HG02623 (cell line): ENCODE measurements around the gene KRTAP1-3.
"Not testable (repeated sequence)": the region's sequence is repeated elsewhere in the genome, so short reads cannot be mapped to it uniquely, and the experiment has no call there.

Experiments
- ATAC-seq: cut with Tn5 transposase; IDR thresholded peaks from one replicate; pipeline ENCODE4 v1.9.1; 2021; ENCODE audit warnings: moderate library complexity; ENCODE audit not compliant: unreplicated experiment

The KRTAP1-3 gene, protein sequence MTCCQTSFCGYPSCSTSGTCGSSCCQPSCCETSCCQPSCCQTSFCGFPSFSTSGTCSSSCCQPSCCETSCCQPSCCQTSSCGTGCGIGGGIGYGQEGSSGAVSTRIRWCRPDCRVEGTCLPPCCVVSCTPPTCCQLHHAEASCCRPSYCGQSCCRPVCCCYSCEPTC

DNA sequence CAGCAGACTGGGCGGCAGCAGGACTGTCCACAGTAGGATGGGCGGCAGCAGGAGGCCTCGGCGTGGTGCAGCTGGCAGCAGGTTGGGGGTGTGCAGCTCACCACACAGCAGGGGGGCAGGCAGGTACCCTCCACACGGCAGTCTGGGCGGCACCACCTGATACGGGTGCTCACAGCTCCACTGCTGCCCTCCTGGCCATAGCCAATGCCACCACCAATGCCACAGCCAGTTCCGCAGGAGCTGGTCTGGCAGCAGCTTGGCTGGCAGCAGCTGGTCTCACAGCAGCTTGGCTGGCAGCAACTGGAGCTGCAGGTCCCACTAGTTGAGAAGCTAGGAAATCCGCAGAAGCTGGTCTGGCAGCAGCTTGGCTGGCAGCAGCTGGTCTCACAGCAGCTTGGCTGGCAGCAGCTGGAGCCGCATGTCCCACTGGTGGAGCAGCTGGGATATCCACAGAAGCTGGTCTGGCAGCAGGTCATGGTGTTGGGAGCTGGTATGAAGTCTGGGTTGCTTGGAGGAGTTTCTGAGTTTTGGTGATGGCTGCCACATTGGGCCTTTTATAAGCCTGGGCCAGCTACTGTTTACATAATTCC, at the start of gene KRTAP1-3:
Gene KRTAP1-3 (minus strand): TSS at position 529 of the 590 bp plus-strand sequence. CDS start 53 bp downstream, at position 476.
- not testable (repeated sequence) for ATAC-seq

GRCh38 chr17:41084100-41084856, 49.6 kb upstream of the KRTAP1-3 start, which contains the start of gene KRTAP4-7:
TSS of gene KRTAP4-7 (plus strand) at chr17:41084150. CDS start at chr17:41084207, 57 bp downstream.
- not testable (repeated sequence) for ATAC-seq

DNA sequence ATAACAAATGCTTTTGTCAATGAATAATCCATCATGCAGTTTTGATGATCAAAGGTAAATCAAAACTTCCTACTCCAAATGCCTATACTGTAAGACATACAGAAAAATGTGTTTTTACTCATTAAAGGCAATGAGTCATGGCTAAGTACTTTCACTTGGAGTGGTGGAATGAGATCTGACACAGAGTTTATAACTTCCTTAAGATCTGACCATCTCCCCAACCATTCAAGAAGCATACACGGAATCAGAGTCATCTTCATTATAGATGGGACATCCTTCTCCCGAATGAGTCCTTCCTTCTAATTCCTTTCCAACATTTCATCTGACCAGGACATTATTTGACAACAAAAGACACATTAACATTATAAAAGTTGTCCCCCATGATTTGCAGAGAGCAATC, 48.8 kb upstream of the KRTAP1-3 start:
- not testable (repeated sequence) for ATAC-seq

DNA sequence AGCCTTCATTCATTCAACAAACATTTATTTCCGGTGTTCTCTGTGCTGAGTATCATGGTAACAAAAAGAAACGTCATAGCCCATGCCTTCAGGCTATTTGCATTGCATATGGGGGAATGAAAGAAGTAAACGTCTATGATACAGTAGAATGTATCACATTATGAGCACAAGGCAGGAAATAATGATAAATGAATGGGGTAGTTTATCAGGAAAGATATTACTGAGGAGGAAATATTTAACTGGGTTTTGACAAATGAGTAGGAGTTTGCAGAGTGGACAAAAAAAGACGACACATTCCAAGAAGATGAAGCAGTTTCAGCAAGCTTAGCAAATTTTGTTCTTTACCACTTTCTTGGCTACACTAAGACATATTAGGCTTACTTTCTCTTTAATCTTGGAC, 48.0 kb upstream of the KRTAP1-3 start:
- no peak for ATAC-seq

- ATAC-seq = no peak
Observed at GRCh38 chr17:41076788-41077187, 42.1 kb upstream of the KRTAP1-3 start.

DNA sequence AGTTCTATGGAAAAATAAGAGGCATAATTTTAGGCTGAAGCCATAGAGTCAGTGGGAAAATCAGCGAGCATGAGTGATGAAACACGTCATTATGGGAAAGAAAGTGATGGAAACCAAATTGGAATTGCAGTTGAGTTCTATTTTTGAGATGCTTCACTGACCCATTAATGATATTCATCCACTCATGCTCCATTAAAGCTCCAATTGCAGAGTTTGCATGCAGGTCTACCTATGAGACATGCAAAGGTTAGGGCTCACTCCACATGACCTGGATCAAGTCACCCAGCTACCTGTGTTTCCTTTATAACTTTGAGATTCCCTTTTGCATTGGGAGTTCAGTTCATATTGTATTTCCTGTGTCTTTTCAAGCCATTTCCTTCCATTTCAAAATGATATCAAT, 39.0 kb upstream of the KRTAP1-3 start:
- no peak for ATAC-seq

DNA sequence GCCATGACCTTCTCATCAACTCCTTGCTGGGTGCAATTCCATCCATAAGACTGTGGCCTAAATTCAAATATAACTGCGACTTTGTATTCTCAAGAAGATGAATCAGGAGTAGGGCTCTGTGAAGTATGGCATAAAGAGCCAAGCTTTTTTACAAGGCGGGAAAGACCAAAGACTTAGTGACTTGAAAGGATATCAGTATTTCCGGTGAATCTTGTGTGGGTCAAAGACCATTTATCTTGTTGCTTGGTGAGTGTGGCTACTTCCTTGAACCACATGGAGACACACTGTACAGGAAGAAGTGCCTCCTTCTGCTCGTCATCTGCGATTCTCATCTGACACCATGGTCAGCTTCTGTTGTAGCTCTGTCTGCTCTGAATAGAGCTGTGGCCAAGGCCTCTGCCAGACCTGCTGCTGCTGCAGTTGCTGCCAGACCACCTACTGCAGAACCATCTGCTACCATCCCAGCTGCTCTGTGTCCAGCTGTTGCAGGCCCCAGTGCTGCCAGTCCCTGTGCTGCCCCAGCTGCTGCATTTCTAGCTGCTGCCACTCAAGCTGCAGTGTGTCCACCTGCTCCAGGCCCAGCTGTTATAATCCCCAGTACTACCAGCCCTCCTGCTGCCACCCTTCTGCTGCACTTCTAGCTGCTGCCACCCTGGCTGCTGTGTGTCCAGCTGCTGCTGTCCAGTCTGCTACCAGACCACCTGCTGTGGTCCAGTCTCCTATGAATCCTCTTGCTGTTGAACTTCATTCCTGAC, 37.1 kb upstream of the KRTAP1-3 start:
- ATAC-seq = no peak

DNA sequence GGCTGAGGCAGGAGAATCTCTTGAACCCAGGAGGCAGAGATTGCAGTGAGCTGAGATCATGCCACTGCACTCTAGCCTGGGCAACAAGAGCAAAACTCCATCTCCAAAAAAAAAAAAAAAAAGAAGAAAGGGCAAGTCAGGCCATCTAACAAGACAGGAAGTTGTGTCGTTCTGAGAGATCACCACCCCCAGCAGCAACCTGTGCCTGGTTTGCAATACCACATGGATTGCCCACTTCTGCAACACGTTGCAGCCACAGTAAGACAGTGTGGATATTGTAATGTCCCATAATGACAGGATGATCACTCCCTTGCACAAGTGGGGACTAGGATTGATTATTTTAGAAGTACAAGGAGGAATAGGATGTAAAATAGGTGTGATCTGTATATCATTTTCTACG, 34.4 kb upstream of the KRTAP1-3 start:
- ATAC-seq = no peak

DNA sequence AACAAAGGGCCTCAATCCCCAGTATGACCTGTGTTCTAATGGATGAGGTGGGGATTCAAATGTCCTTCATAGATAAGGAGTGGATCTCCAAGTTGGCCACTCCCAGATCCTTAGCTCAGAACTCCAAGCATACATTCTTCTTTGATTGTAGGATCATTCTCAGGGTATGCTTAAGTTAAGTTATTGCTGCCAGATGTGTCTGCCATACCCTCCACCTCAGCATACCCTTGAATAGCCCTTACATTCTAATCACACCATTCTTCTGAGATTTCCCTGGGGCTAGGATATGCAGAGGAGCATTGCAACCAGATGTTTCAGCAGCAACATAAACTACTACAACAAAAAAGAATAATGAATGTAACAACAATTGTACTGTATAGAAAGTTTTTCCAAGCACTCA, 32.6 kb upstream of the KRTAP1-3 start:
- ATAC-seq = no peak

DNA sequence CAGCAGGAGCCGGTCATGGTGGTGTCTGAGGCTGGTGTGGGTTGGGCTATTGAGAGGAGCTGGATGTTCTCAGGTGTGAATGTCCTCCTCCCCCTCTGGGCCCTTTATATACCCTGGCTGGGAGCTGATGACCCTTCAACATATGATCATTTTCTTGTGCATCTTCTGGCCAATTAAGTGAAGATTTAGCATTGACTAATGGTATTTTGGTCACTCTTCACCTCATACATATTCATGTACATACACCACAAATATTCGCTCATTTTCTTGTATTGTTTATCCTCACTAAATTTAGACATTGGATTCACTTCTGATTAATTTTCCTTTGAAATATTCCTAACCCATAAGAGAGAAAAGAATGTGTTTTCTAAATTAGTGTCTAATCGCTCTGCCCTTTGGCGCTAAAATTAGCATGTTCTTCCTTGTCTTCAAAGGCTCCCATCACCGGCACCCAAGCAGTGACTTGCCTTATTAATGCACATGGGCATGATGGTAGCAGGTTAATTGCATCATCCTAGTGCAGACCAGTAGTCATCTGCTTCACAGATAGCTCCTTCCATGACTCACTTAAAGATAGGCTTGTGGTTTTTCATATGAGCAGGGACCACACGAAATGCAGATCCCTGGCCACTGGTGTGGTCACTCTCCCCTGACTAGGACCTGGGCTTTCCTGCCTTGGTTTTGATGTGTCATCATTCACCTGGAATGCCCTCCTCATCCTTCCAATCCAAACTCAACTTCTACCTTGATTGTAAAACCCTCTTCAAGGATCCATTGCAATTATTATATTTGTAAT, 31.4 kb upstream of the KRTAP1-3 start, which contains the start of gene KRTAP2-4:
Gene KRTAP2-4 (minus strand): TSS at position 51 of the 796 bp plus-strand sequence. CDS start 34 bp downstream, at position 17.
- ATAC-seq = no peak

GRCh38 chr17:41065016-41065689, 30.5 kb upstream of the KRTAP1-3 start:
- not testable (repeated sequence) for ATAC-seq

GRCh38 chr17:41064301-41064700, 29.6 kb upstream of the KRTAP1-3 start:
- ATAC-seq = no peak

DNA sequence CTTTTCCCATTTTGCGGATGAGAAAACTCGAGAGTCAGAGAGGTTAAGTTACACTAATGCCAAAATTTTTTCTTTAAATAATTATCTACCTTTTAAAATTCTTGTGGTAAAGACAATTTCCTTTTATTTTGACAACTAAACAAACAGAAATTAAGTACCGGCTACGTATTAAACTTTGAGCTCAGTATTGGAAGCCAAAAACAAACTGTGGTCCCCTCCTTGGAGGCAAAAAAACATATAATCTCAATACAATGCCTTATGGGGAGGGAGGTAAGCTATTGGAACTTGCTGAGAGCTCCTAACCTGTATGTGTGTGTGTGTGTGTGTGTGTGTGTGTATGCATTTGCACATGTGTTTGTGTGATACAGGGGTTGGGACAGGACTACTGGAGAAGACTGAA, 28.8 kb upstream of the KRTAP1-3 start:
- ATAC-seq = no peak

DNA sequence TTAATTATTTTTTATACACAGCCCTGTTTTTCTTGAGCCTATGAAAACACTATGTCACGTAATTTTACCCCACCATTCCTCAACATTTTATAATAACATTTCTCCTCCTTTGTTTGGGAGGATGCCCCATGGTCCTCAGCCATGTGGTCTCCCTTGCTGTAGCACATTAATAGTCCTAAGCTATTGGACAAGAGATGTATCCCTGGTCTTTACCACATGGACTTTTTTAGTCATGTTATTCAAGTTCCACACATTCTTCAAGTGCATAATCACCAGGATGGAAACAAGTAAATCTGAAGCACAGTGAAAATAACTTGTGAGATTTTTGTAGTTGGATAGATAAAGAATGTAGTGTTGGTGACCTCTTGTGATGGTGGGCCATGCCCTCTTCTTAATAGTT, 27.3 kb upstream of the KRTAP1-3 start:
- ATAC-seq = no peak

- no peak for ATAC-seq
Observed at GRCh38 chr17:41060052-41060604, 25.5 kb upstream of the KRTAP1-3 start, which contains the start of gene KRTAP2-3. TSS of gene KRTAP2-3 (minus strand) at chr17:41060114. CDS start at chr17:41060050, 64 bp downstream.

DNA sequence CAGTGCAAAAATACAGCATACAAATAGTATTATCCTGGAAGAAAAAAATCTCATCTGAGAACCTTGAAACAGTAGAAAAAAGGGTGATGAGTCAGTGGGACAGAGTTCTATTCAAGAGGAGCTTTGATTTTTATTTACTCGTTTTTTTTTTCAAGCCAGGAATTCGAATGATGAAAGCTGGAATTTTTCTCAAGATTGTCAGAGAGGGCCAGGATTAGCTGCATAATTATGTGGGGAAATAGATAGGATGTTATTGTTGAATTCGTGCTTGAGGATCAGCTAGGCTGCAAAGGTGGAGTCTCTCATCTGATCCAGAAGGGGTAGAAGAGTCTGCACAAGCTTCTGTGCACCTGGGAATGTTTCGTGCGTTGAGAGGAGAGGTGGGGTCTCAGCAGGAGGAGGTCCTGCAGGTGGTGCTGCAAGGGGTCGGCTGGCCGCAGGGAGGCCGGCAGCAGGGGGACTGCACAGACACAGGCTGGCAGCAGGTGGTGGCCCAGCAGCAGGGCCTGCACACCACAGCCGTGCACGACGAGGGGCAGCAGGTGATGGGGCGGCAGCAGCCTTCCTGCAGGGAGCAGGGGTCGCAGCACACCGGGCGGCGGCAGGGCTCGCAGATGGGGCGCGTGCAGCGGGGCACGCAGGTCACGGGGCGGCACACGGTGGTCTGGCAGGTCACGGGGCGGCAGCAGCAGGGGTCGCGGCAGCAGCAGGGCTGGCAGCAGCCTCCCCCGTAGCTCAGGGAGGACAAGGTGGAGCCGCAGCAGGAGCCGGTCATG, 24.8 kb upstream of the KRTAP1-3 start:
- ATAC-seq = not testable (repeated sequence)

DNA sequence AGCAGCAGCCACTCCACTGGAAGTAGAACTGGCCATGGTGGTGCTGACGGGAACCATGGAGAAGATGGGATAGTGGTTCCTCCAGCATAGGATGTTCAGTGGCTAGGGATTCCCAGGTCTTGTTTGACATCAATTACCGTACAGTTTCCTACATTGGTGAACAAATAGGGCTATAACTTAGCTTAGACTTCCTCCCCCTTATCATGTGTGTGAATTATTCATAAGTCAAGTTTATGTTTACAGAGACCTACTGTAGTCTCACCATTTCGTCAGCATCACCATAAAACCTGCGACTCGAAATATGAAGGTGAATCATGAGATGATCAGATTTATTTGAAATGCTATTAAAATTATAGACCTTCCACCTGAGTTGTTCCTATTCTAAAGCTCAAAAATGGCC, 24.1 kb upstream of the KRTAP1-3 start:
- ATAC-seq = no peak

DNA sequence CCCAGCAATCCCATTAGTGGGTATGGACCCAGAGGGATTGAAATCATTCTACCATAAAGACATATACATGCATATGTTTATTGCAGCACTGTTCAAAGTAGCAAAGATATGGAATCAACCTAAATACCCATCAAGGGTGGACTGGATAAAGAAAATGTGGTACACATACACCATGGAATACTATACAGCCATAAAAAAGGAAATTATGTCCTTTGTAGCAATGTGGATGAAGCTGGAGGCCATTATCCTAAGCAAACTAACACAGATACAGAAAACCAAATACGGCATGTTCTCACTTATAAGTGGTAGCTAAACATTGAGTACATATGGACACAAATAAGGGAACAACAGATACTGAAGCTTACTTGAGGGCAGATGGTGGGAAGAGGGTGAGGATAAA, 22.9 kb upstream of the KRTAP1-3 start:
- no peak for ATAC-seq

DNA sequence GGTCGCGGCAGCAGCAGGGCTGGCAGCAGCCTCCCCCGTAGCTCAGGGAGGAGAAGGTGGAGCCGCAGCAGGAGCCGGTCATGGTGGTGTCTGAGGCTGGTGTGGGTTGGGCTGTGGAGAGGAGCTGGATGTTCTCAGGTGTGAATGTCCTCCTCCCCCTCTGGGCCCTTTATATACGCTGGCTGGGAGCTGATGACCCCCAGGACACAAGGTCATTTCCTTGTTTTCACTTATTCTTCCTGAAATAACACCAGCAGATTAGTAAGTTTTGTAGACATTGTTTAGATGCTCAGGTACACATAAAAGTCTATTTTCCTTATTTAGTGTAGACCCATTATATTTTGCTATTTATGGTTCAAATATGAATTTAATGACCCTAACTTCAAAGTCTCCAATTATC, 20.5 kb upstream of the KRTAP1-3 start, which contains the start of gene KRTAP2-2:
Gene KRTAP2-2 (minus strand): TSS at position 101 of the 400 bp plus-strand sequence. CDS start 19 bp downstream, at position 82.
- ATAC-seq = not testable (repeated sequence)
